SH-SY5Y (cell line): ENCODE measurements around the gene ATAD1.

Source experiments
- GATA2 ChIP-seq: IDR thresholded peaks from 2 replicates; pipeline ENCODE4 v1.6.1; 2011; ENCODE audit warnings: mild to moderate bottlenecking, low read depth, low read length
- GATA3 ChIP-seq: IDR thresholded peaks from 2 replicates; pipeline ENCODE4 v1.6.1; 2011; ENCODE audit warnings: low read depth, mild to moderate bottlenecking, low read length, moderate library complexity

DNA sequence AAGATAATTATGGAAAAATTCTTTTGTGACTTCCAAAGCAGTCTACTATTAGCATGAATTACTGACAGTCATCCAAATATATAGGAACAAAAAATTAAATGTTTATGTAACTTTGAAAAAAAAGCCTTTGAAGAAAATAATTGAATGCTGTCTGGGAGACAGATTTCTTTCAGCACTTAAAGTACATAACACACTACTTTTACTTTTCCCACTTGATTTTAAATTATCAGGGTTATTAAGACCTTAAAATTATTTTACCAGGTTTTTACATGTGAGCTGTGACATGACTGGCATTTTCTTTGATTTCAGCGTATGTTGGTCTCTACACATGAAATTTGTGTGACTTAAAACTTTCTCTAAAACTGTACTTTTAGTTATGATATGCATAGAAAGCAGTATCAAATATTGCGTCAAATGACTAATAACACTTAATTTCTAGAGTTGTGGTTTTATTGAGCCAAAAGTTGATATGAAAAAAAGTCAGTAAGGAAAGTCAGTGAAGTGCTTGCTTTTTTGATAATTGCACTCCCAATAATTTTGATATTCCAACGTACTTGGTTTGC, 48.5 kb upstream of the ATAD1 start:
- no peak for TF ChIP-seq GATA2
- no peak for TF ChIP-seq GATA3
